GM12872 (cell line): ENCODE measurements around the gene SLC25A21.

Experiments
- CTCF ChIP-seq: IDR thresholded peaks from 3 replicates; pipeline ENCODE4 v1.5.1; 2011; ENCODE audit warnings: low read depth, mild to moderate bottlenecking, low read length, moderate library complexity; ENCODE audit not compliant: insufficient read depth

The SLC25A21 gene

GRCh38 chr14:37140176-37140575 is 32.2 kb downstream of the SLC25A21 start:
- TF ChIP-seq CTCF = no peak

- no peak for TF ChIP-seq CTCF
These were observed 32.7 kb downstream of the SLC25A21 start for GRCh38 chr14:37139710-37140109.

DNA sequence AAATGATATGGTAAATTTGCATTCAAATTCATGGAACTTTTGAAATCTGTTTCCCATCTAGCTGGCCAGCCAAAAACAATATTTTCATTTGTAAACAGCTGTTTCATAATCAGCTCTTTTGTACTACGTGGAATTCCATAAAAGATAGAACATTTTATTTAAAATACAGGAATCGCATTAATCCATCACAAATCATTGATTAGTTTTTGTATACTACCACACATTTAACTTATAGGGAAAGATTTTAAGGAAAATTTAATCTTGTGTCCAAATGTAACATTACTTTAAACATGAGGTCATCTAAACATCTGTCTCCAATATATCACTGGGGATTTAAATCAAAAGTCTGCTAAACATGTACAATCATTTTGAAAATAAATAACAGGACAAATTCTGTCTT is 33.5 kb downstream of the SLC25A21 start:
- no peak for TF ChIP-seq CTCF

DNA sequence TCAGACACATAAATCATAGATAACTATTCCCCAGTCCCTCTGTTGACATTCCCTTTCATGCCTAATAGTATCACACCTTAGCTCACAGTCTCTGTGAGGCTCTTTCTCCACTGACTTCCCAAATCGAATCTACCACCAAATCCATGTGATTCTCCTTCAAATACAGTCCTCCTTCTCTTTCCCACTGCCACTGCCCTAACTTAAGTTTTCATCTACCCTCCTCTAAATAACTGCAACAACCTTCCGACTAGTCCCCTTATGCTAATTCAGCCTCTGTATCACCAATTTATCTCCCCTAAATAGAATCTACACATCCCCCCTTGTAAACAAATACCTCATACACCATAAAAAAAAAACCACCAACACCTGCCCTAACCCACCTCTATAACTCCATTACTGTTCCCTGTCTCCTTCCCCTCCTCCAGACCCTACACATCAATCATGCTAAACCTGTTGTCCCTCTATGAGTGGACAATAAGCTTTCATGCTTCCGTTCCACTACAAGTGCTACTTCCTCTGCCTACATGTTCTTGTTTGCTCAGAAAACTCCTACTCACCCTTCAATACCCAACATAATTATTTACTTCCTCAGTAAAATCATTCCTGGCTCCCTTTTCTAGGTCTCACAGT is 39.0 kb downstream of the SLC25A21 start:
- no peak for TF ChIP-seq CTCF

DNA sequence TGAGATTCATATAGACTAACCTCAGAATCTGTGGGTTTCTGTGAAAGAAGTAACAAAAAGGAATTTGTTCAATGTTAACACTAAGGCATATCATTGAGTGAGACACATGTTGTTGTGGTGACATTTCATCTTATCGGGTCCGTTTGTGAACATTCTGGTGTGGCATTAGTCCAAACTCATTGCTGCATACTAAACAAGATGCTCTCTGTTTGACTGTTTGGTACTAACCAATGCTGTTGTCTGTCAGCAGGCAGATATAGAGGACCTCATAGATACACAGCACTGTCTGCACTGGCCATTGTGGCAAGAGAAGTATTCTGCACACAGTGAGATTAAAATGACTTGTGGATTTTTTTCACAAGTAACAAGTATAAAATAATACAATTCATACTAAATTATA is 41.2 kb downstream of the SLC25A21 start:
- TF ChIP-seq CTCF = no peak

DNA sequence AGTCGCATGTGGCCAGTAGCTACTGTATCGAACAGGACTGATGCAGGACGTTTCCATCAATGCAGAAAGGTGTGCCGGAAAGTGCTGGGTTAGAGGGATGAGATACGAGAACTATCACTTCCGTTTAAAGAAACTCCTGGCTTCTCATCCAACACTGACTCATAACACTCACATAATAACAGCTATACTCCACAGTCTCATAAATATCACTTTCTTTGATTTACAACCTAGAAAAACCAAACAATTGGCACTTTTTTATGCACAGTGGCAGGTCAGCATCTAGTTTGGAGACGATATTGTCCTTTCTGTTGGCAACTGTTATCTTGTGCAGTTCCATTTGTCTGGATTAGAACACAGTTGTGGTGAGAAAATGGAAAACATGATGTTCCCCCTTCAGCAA is 43.4 kb downstream of the SLC25A21 start:
- no peak for TF ChIP-seq CTCF

DNA sequence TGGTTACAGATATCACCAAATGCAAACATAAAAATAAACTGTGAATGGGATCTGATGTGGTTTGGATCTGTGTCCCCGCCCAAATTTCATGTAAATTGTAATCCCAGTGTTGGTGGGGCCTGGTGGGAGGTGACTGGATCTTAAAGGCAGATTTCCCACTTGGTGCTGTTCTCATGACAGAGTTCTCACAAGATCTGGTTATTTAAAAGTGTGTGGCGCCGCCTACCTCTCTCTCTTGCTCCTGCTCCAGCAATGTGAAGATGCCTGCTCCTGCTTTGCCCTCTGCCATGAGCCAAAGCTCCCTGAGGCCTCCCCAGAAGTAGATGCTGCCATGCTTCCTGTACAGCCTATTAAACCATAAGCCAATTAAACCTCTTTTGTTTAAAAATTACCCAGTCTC is 47.8 kb downstream of the SLC25A21 start:
- TF ChIP-seq CTCF = no peak
